ENCODE measurements around the gene KBTBD13. TPM values are rescaled to one million over a fixed set of nuclear protein-coding genes. Genes with fewer than 3 reads are reported as not detected.
"Not testable (repeated sequence)": the region's sequence is repeated elsewhere in the genome, so short reads cannot be mapped to it uniquely, and the experiment has no call there.

KBTBD13 gene
- total RNA-seq, 4 donors from 2014 or later: not detected

DNA sequence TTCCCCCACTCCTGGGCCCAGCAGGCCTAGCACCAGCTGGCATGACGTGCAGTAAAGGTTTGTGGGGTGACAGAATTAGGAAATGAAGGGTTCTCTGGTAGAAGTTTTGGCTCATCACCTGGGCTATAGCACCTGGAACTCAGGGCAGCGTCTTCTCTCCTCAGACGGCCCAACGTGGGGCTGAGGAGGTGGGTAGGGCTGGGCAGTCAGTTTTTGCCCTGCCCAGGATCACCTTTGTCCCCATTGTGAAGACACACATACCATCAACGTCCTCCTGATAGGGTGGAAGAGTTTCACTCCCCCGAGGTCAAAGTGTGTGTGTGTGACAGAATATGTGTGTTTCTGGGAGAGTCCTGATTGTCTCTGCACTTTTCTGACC lies 12.1 kb downstream of the KBTBD13 start:
- ATAC-seq (ENCODE audit: low FRiP score): no peak
- TF ChIP-seq, protein P1, sequence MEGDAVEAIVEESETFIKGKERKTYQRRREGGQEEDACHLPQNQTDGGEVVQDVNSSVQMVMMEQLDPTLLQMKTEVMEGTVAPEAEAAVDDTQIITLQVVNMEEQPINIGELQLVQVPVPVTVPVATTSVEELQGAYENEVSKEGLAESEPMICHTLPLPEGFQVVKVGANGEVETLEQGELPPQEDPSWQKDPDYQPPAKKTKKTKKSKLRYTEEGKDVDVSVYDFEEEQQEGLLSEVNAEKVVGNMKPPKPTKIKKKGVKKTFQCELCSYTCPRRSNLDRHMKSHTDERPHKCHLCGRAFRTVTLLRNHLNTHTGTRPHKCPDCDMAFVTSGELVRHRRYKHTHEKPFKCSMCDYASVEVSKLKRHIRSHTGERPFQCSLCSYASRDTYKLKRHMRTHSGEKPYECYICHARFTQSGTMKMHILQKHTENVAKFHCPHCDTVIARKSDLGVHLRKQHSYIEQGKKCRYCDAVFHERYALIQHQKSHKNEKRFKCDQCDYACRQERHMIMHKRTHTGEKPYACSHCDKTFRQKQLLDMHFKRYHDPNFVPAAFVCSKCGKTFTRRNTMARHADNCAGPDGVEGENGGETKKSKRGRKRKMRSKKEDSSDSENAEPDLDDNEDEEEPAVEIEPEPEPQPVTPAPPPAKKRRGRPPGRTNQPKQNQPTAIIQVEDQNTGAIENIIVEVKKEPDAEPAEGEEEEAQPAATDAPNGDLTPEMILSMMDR (IDR thresholded peaks at IDR 0.05): no peak
- no peak for DNase-seq (ENCODE audit: low spot score)

DNA sequence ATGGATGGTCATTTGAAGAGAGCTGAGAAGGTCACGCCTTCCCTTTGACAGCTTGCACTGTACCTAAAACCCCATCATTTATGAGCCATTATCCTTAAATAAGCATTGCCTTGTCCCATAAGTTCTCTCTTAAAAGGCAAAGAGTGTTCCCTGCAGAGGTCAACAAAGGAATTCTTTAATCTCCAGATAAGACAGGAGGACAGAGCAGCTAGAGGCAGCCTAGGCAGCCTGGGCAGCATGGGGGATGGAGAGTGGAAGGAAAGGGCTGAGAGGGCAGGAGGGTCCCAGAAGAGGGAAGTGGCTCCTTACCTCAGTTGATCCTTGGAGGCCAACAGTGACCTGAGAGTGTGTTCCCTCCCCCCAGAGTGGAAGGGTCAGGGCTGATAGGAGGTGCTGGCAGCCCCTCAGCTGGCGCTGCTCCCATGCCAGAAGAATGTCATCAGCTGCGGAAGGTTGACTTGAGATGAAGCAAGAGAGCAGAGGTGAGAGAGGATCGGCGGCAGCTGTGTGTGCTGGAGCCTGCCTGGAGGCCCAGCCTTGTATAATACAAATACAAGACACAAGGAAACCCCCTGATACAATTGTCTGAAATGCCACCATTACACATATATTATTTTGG lies 12.8 kb downstream of the KBTBD13 start:
- ATAC-seq (ENCODE audit: low FRiP score) (no peak), DNase-seq (ENCODE audit: low spot score) (no peak)
- TF ChIP-seq, protein P1 (IDR thresholded peaks at IDR 0.05): no peak

DNA sequence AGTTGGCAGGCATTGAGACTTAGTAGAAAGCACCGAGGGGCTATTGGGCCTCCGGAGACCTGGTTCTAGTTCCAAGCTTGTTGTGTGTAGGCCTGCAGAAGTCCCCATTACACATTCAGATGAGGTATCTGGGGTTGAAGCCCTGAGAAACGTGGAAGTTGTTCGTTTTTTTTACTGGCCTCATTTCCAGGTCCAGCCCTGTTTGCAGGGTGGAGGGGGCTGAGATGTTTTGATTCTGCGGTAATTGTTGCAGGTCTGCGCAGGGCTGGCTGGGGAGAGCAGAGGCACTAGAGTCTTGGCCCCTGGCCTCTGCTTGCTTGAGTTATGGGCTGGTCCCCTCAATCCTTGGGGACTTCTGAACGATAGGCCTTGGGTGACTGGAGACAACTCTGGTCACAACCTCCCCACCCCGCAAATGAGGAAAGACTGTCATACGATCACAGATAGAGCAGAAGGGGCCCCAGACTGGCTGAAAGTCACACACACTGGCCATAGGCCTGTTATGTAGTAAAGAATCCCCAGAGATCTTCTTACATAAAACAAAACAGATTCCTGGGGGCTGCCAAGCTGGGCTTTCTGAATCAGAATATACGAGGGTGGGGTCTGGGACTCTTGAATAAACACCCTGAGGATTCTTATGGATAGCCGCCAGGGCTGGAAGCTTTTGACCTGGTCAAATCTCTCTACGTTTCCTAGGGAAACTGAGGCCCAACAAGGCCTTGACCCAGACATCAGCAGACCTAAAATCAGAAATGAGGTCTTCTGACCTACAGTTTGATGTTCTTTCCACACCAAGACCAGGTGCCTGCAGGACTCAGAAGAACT lies 15.6 kb downstream of the KBTBD13 start:
- no peak for ATAC-seq (ENCODE audit: low FRiP score)
- TF ChIP-seq, protein P1 (IDR thresholded peaks at IDR 0.05): no peak
- no peak for DNase-seq (ENCODE audit: low spot score)

DNA sequence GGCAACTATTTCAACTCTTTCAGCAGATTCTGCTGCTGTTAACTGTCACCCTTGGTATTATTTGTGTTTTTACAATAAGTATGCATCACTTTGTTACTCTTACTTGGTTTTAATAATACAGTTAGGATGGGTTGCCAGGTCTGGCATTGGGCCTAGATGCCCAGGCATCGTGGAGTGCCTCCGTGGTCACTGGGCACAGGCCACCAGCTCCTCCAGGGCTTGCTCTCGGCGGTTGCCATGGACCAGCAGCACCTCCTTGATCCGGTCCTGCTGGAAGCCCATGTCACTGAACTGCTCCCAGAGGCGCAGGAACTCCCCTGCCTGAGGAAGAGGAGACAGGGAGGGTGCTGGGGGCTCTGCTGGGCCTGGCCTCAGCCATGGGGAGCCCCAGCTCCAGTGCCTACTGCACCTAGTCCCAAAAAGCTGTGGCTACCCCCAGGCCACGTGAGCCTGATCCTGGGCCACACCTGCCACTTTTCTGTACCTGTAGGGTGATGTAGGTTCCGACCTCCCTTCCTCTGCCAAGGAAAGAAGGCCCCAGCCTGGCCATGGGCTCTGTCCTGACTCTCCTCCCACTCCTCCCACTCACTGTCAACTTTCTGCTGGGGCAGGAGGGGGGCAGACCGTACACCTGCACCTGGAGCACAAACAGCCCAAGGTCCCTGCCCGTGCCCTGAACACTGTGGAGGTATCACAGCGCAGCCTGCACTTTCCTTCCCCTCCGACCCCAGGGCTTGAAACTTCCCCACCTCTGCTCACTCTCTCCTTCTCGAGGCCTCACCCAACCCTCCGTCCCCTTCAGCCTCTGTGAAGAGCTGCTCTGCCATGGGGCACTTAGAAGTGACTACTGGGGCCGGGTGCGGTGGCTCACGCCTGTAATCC lies 16.6 kb downstream of the KBTBD13 start:
- ATAC-seq (ENCODE audit: low FRiP score) (no peak), DNase-seq (ENCODE audit: low spot score) (no peak)
- TF ChIP-seq, protein P1 (IDR thresholded peaks at IDR 0.05): no peak

DNA sequence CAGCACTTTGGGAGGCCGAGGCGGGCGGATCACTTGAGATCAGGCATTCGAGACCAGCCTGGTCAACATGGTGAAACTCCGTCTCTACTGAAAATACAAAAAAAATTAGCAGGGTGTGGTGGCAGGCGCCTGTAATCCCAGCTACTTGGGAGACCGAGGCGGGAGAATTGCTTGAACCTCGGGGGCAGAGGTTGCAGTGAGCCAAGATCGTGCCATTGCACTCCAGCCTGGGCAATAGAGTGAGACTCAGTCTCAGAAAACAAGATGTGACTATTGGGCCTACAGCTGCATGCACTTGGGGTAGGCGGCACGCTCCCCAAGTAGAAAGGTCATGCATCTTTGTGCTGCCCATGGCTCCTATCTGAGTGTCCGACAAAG lies 17.2 kb downstream of the KBTBD13 start:
- ATAC-seq (ENCODE audit: low FRiP score); DNase-seq (ENCODE audit: low spot score): not testable (repeated sequence)

DNA sequence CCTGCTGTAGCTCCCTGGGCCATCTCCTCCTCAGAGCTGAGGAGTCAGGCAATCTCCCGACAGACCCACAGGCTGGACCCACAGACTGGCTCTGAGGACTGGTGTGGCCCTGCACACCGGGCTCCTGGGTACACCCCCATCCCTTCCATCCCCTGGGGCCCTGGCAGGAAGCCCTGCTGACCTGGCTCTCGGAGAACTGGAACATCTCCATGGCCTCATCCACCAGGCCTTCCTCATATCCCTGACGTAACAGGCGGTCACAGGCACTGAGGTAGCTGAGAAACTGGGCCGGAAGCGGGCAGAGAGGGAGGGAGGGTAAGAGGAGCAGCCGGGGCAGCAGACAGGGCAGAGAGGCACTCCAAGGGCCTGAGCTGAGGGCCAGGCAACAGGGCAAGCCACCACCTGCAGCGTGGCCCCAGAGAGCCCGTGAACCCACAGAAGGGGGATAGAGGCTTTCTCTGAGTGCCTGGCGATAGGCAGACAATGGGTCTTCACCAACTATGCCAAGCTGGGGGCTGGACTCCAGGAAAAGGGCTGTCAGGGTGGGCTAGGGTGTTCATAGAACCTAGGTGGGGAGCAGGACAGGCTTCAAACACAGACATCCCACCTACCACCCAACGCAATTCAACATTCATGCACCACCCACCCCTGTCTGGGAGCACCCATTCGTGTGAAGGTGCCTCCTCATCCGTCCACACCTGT lies 17.9 kb downstream of the KBTBD13 start:
- no peak for ATAC-seq (ENCODE audit: low FRiP score)
- TF ChIP-seq, protein P1 (IDR thresholded peaks at IDR 0.05): no peak
- DNase-seq (ENCODE audit: low spot score): no peak
